HG02610 (cell line): ENCODE results near the gene TMEM201.

Experiments used
- ATAC-seq: cut with Tn5 transposase; IDR thresholded peaks from one replicate; pipeline ENCODE4 v1.9.1; 2021; ENCODE audit warnings: mild to moderate bottlenecking, moderate library complexity; ENCODE audit not compliant: unreplicated experiment

The TMEM201 gene

GRCh38 chr1:9651565-9652378 lies 63.1 kb downstream of the TMEM201 start, which contains the start of gene PIK3CD:
Gene PIK3CD, plus strand, starts transcription at chr1:9651731. Its CDS starts 58,725 bp downstream, at chr1:9710456.
- no peak for ATAC-seq

- ATAC-seq, result no peak
These were observed 63.9 kb downstream of the TMEM201 start for GRCh38 chr1:9652379-9653209.

GRCh38 chr1:9653210-9653490 lies 64.4 kb downstream of the TMEM201 start:
- no peak for ATAC-seq

GRCh38 chr1:9653491-9654050 lies 64.9 kb downstream of the TMEM201 start:
- no peak for ATAC-seq

- no peak for ATAC-seq
These were observed 65.5 kb downstream of the TMEM201 start for GRCh38 chr1:9654051-9654833.

- ATAC-seq, result peak; percentile 29
These were observed 66.4 kb downstream of the TMEM201 start for GRCh38 chr1:9654834-9655723.

- ATAC-seq, result no peak
These were observed 67.1 kb downstream of the TMEM201 start for GRCh38 chr1:9655836-9656235.

GRCh38 chr1:9657521-9658032 lies 68.9 kb downstream of the TMEM201 start:
- ATAC-seq, result no peak

- ATAC-seq, result no peak
These were observed 69.5 kb downstream of the TMEM201 start for GRCh38 chr1:9658199-9658598.

GRCh38 chr1:9659328-9659727 lies 70.6 kb downstream of the TMEM201 start:
- no peak for ATAC-seq

- no peak for ATAC-seq
These were observed 74.5 kb downstream of the TMEM201 start for GRCh38 chr1:9663257-9663656.
